Measurements from ENCODE around the gene CHD6. TPM values are rescaled to one million over a fixed set of nuclear protein-coding genes. Genes with fewer than 3 reads are reported as not detected.
A peak's percentile ranks its signal among the peaks of the same experiment; 100 is the strongest.

The CHD6 gene
- total and polyA plus RNA-seq, 2 of the 13 experiments (the other 11 are each of a cell fraction or from before 2014, with no cell fraction given): 14.4 to 52.0 TPM

DNA sequence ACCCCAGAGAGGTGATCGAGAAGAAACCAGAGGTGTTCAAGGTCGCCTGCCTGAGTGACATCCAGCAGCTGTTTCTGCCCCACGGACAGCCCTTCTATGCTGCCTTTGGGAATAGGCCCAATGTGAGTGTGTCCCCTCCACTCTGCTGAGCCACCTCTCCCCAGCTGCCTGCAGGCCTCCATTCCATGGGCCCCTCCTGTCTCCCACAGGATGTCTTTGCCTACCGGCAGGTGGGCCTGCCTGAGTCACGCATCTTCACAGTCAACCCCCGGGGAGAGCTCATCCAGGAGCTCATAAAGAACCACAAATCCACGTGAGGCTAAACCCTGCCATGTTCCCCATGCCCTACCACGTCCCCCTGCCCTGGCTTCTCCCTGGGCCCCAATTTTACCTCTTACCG is 259.9 kb downstream of the CHD6 start:
- Histone ChIP-seq H3K9ac (ENCODE audit: insufficient read depth, low read depth, low read length) (no peak overlapping the region), H3K27ac (ENCODE audit: extremely low read length, insufficient read depth, low read length) (no peak overlapping the region), H3K4me2 (ENCODE audit: low read depth, low read length) (peak overlapping the region; percentile 29), H3K4me1 (ENCODE audit: insufficient read depth, low read length) (peaks cover 13% of the 10 kb centered on the region), H3K9me3 (ENCODE audit: low read length) (no peaks in the 10 kb centered on the region), H3K4me3 (replicated peaks in 1 of 3; ENCODE audit: insufficient read depth in 1 of 3, low read depth in 2 of 3, low read length in 3 of 3) (0 out of 6 replicates have a peak overlapping the region, but pooled peaks of 1 of the 3 experiments have one; percentile 3), H2AFZ (ENCODE audit: low read length) (no peak overlapping the region), H3K79me2 (ENCODE audit: insufficient read depth, low read length) (no peaks in the 10 kb centered on the region), H4K20me1 (ENCODE audit: insufficient read depth, low read length) (no peaks in the 10 kb centered on the region), H3K27me3 (ENCODE audit: control insufficient read depth in 1 of 2, insufficient read depth in 2 of 2, low read length in 2 of 2) (no peaks in the 10 kb centered on the region), H3K36me3 (replicated peaks in 1 of 2; ENCODE audit: control insufficient read depth in 1 of 2, insufficient read depth in 2 of 2, low read length in 2 of 2) (peaks cover 9 to 10% of the 10 kb centered on the region in 2 experiments; a peak in 3 of 5 replicates)
- 88% methylated on average over 9 of the region's 9 CpGs for WGBS (ENCODE audit: low lambda C conversion rate)
- no peak for ATAC-seq
- DNase-seq (ENCODE audit: low spot score): no peak
- BruUV-seq (replicated peaks): no TSS peak
- in situ Hi-C loops (cut with HindIII; ENCODE audit: extremely low pct_ligation_motif_present, low pct_unique_long_range_greater_than_20kb): no loop called here
- ChIA-PET POLR2A (no interaction called here), CTCF (ENCODE audit: low intra/inter-chr PET ratio, low total read pairs) (no interaction called here)
- intact Hi-C loops (cut with micrococcal nuclease; ENCODE audit: unreplicated experiment): loop anchor here (2.0 kb wide), 1 partner anchor 17 kb away; the partner anchor contains the start of gene LPIN3
- no peak for FAIRE-seq
- TF ChIP-seq ZNF460 (CRISPR knock-in tag; IDR thresholded peaks at IDR 0.05; ENCODE audit: borderline replicate concordance) (no peak), XRCC5 (optimal IDR thresholded peaks at IDR 0.05; ENCODE audit: low read length) (no peak), LCORL (IDR thresholded peaks at IDR 0.05) (no peak), LCORL (CRISPR knock-in tag; IDR thresholded peaks at IDR 0.05) (0 out of 2 replicates have a peak, but pooled peaks have one; percentile 8), KDM5B (CRISPR knock-in tag; IDR thresholded peaks at IDR 0.05; ENCODE audit: borderline replicate concordance) (0 out of 2 replicates have a peak, but pooled peaks have one; percentile 22), ZNF224 (CRISPR knock-in tag; IDR thresholded peaks at IDR 0.05) (0 out of 2 replicates have a peak, but pooled peaks have one; percentile 69), ZNF446 (CRISPR knock-in tag; IDR thresholded peaks at IDR 0.05) (no peak), IKZF1 (IDR thresholded peaks at IDR 0.05) (no peak), HMGA1 (CRISPR knock-in tag; conservative IDR thresholded peaks at IDR 0.05) (no peak), ZNF367 (CRISPR knock-in tag; IDR thresholded peaks at IDR 0.05; ENCODE audit: borderline replicate concordance) (no peak), PPARG (CRISPR knock-in tag; conservative IDR thresholded peaks at IDR 0.05) (no peak), NR1H2 (CRISPR knock-in tag; IDR thresholded peaks at IDR 0.05; ENCODE audit: borderline replicate concordance, low read depth) (no peak), ZNF431 (CRISPR knock-in tag; IDR thresholded peaks at IDR 0.05; ENCODE audit: borderline replicate concordance, low read depth) (0 out of 2 replicates have a peak, but pooled peaks have one; percentile 39)
- TF ChIP-seq, protein P1, sequence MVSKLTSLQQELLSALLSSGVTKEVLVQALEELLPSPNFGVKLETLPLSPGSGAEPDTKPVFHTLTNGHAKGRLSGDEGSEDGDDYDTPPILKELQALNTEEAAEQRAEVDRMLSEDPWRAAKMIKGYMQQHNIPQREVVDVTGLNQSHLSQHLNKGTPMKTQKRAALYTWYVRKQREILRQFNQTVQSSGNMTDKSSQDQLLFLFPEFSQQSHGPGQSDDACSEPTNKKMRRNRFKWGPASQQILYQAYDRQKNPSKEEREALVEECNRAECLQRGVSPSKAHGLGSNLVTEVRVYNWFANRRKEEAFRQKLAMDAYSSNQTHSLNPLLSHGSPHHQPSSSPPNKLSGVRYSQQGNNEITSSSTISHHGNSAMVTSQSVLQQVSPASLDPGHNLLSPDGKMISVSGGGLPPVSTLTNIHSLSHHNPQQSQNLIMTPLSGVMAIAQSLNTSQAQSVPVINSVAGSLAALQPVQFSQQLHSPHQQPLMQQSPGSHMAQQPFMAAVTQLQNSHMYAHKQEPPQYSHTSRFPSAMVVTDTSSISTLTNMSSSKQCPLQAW (CRISPR knock-in tag; IDR thresholded peaks at IDR 0.05): peak; percentile 73; the same call in 1 of the 2 replicates
- TF ChIP-seq, protein P2, sequence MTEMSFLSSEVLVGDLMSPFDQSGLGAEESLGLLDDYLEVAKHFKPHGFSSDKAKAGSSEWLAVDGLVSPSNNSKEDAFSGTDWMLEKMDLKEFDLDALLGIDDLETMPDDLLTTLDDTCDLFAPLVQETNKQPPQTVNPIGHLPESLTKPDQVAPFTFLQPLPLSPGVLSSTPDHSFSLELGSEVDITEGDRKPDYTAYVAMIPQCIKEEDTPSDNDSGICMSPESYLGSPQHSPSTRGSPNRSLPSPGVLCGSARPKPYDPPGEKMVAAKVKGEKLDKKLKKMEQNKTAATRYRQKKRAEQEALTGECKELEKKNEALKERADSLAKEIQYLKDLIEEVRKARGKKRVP (CRISPR knock-in tag; IDR thresholded peaks at IDR 0.05): no peak
- TF ChIP-seq, protein P3, sequence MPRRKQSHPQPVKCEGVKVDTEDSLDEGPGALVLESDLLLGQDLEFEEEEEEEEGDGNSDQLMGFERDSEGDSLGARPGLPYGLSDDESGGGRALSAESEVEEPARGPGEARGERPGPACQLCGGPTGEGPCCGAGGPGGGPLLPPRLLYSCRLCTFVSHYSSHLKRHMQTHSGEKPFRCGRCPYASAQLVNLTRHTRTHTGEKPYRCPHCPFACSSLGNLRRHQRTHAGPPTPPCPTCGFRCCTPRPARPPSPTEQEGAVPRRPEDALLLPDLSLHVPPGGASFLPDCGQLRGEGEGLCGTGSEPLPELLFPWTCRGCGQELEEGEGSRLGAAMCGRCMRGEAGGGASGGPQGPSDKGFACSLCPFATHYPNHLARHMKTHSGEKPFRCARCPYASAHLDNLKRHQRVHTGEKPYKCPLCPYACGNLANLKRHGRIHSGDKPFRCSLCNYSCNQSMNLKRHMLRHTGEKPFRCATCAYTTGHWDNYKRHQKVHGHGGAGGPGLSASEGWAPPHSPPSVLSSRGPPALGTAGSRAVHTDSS (CRISPR knock-in tag; conservative IDR thresholded peaks at IDR 0.05): no peak

All from HepG2 (cell line).